ENCODE results near the gene LCN15.
"Not testable (repeated sequence)": the region's sequence is repeated elsewhere in the genome, so short reads cannot be mapped to it uniquely, and the experiment has no call there.

The LCN15 gene

GRCh38 chr9:136764301-136764891, at the start of gene LCN15:
TSS of gene LCN15 (minus strand) at chr9:136764518. CDS start at chr9:136764488, 30 bp downstream.
- H3K9me3 ChIP-seq (ENCODE audit: control insufficient read depth, low read depth, low read length), result no peaks in the 10 kb centered on the region
- no peak within 1 kb of the TSS for H3K9ac ChIP-seq (ENCODE audit: low read length)
- peaks cover 2% of the 10 kb centered on the region for H3K4me1 ChIP-seq (ENCODE audit: control insufficient read depth, low read depth, low read length)
- peaks cover 8% of the 10 kb centered on the region for H3K27me3 ChIP-seq (ENCODE audit: control insufficient read depth, insufficient read depth, low read length)
- H3K4me3 ChIP-seq (ENCODE audit: low read length), result peak within 1 kb of the TSS; percentile 17
- no peak within 1 kb of the TSS for H3K27ac ChIP-seq (ENCODE audit: low read length)
- H3K36me3 ChIP-seq (ENCODE audit: control insufficient read depth, low read depth, low read length), result no peaks in the 10 kb centered on the region

- Histone ChIP-seq H3K9ac (ENCODE audit: low read length) (peak overlapping the region; percentile 71), H3K9me3 (ENCODE audit: control insufficient read depth, low read depth, low read length) (no peaks in the 10 kb centered on the region), H3K27me3 (ENCODE audit: control insufficient read depth, insufficient read depth, low read length) (no peaks in the 10 kb centered on the region), H3K36me3 (ENCODE audit: control insufficient read depth, low read depth, low read length) (peaks cover 9% of the 10 kb centered on the region), H3K4me1 (ENCODE audit: control insufficient read depth, low read depth, low read length) (peaks cover 3% of the 10 kb centered on the region), H3K27ac (ENCODE audit: low read length) (no peak overlapping the region), H3K4me3 (ENCODE audit: low read length) (peak overlapping the region; percentile 74)
These were observed 44.5 kb upstream of the LCN15 start for GRCh38 chr9:136808806-136809158.

GRCh38 chr9:136808075-136808805, 43.9 kb upstream of the LCN15 start:
- H3K36me3 ChIP-seq (ENCODE audit: control insufficient read depth, low read depth, low read length), result peaks cover 9% of the 10 kb centered on the region
- peak overlapping the region; percentile 74 for H3K4me3 ChIP-seq (ENCODE audit: low read length)
- peak overlapping the region; percentile 71 for H3K9ac ChIP-seq (ENCODE audit: low read length)
- no peak overlapping the region for H3K27ac ChIP-seq (ENCODE audit: low read length)
- H3K27me3 ChIP-seq (ENCODE audit: control insufficient read depth, insufficient read depth, low read length), result no peaks in the 10 kb centered on the region
- H3K9me3 ChIP-seq (ENCODE audit: control insufficient read depth, low read depth, low read length), result no peaks in the 10 kb centered on the region
- H3K4me1 ChIP-seq (ENCODE audit: control insufficient read depth, low read depth, low read length), result peaks cover 3% of the 10 kb centered on the region

- Histone ChIP-seq H3K27me3 (ENCODE audit: control insufficient read depth, insufficient read depth, low read length) (no peaks in the 10 kb centered on the region), H3K27ac (ENCODE audit: low read length) (no peak within 1 kb of the TSS), H3K36me3 (ENCODE audit: control insufficient read depth, low read depth, low read length) (peaks cover 7% of the 10 kb centered on the region), H3K9ac (ENCODE audit: low read length) (peak within 1 kb of the TSS; percentile 71), H3K9me3 (ENCODE audit: control insufficient read depth, low read depth, low read length) (no peaks in the 10 kb centered on the region), H3K4me3 (ENCODE audit: low read length) (peak within 1 kb of the TSS; percentile 74), H3K4me1 (ENCODE audit: control insufficient read depth, low read depth, low read length) (peaks cover 3% of the 10 kb centered on the region)
These were observed 43.2 kb upstream of the LCN15 start, which contains the start of gene RABL6 for GRCh38 chr9:136807281-136808074. TSS of gene RABL6 (plus strand) at chr9:136807948. CDS start at chr9:136808197, 249 bp downstream.

- peaks cover 7% of the 10 kb centered on the region for H3K36me3 ChIP-seq (ENCODE audit: control insufficient read depth, low read depth, low read length)
- no peak overlapping the region for H3K27ac ChIP-seq (ENCODE audit: low read length)
- peaks cover 3% of the 10 kb centered on the region for H3K4me1 ChIP-seq (ENCODE audit: control insufficient read depth, low read depth, low read length)
- H3K27me3 ChIP-seq (ENCODE audit: control insufficient read depth, insufficient read depth, low read length), result peaks cover 7% of the 10 kb centered on the region
- no peaks in the 10 kb centered on the region for H3K9me3 ChIP-seq (ENCODE audit: control insufficient read depth, low read depth, low read length)
- H3K9ac ChIP-seq (ENCODE audit: low read length), result peak overlapping the region; percentile 63
- peak overlapping the region; percentile 64 for H3K4me3 ChIP-seq (ENCODE audit: low read length)
These were observed 42.4 kb upstream of the LCN15 start for GRCh38 chr9:136806631-136807201.

GRCh38 chr9:136806067-136806466, 41.7 kb upstream of the LCN15 start:
- H3K4me3 ChIP-seq (ENCODE audit: low read length), result no peak overlapping the region
- no peaks in the 10 kb centered on the region for H3K9me3 ChIP-seq (ENCODE audit: control insufficient read depth, low read depth, low read length)
- H3K27me3 ChIP-seq (ENCODE audit: control insufficient read depth, insufficient read depth, low read length), result peaks cover 8% of the 10 kb centered on the region
- H3K36me3 ChIP-seq (ENCODE audit: control insufficient read depth, low read depth, low read length), result peaks cover 7% of the 10 kb centered on the region
- no peak overlapping the region for H3K9ac ChIP-seq (ENCODE audit: low read length)
- H3K4me1 ChIP-seq (ENCODE audit: control insufficient read depth, low read depth, low read length), result peaks cover 3% of the 10 kb centered on the region
- H3K27ac ChIP-seq (ENCODE audit: low read length), result no peak overlapping the region

- peaks cover 7% of the 10 kb centered on the region for H3K36me3 ChIP-seq (ENCODE audit: control insufficient read depth, low read depth, low read length)
- peaks cover 8% of the 10 kb centered on the region for H3K4me1 ChIP-seq (ENCODE audit: control insufficient read depth, low read depth, low read length)
- H3K4me3 ChIP-seq (ENCODE audit: low read length), result no peak overlapping the region
- no peaks in the 10 kb centered on the region for H3K9me3 ChIP-seq (ENCODE audit: control insufficient read depth, low read depth, low read length)
- peaks cover 8% of the 10 kb centered on the region for H3K27me3 ChIP-seq (ENCODE audit: control insufficient read depth, insufficient read depth, low read length)
- H3K27ac ChIP-seq (ENCODE audit: low read length), result no peak overlapping the region
- H3K9ac ChIP-seq (ENCODE audit: low read length), result no peak overlapping the region
These were observed 41.0 kb upstream of the LCN15 start for GRCh38 chr9:136805207-136805740.

GRCh38 chr9:136804509-136805206, 40.3 kb upstream of the LCN15 start:
- H3K4me3 ChIP-seq (ENCODE audit: low read length), result no peak overlapping the region
- no peak overlapping the region for H3K27ac ChIP-seq (ENCODE audit: low read length)
- peaks cover 1% of the 10 kb centered on the region for H3K36me3 ChIP-seq (ENCODE audit: control insufficient read depth, low read depth, low read length)
- H3K4me1 ChIP-seq (ENCODE audit: control insufficient read depth, low read depth, low read length), result peaks cover 8% of the 10 kb centered on the region
- no peaks in the 10 kb centered on the region for H3K9me3 ChIP-seq (ENCODE audit: control insufficient read depth, low read depth, low read length)
- peaks cover 10% of the 10 kb centered on the region for H3K27me3 ChIP-seq (ENCODE audit: control insufficient read depth, insufficient read depth, low read length)
- no peak overlapping the region for H3K9ac ChIP-seq (ENCODE audit: low read length)

- Histone ChIP-seq H3K36me3 (ENCODE audit: control insufficient read depth, low read depth, low read length) (no peaks in the 10 kb centered on the region), H3K27me3 (ENCODE audit: control insufficient read depth, insufficient read depth, low read length) (peaks cover 18% of the 10 kb centered on the region), H3K27ac (ENCODE audit: low read length) (no peak overlapping the region), H3K4me1 (ENCODE audit: control insufficient read depth, low read depth, low read length) (peaks cover 5% of the 10 kb centered on the region), H3K4me3 (ENCODE audit: low read length) (no peak overlapping the region), H3K9me3 (ENCODE audit: control insufficient read depth, low read depth, low read length) (no peaks in the 10 kb centered on the region), H3K9ac (ENCODE audit: low read length) (no peak overlapping the region)
These were observed 39.5 kb upstream of the LCN15 start for GRCh38 chr9:136803551-136804508.

- H3K9ac ChIP-seq (ENCODE audit: low read length); H3K4me1 ChIP-seq (ENCODE audit: control insufficient read depth, low read depth, low read length); H3K36me3 ChIP-seq (ENCODE audit: control insufficient read depth, low read depth, low read length); H3K27ac ChIP-seq (ENCODE audit: low read length); H3K9me3 ChIP-seq (ENCODE audit: control insufficient read depth, low read depth, low read length); H3K4me3 ChIP-seq (ENCODE audit: low read length): not testable (repeated sequence)
- H3K27me3 ChIP-seq (ENCODE audit: control insufficient read depth, insufficient read depth, low read length), result peaks cover 24% of the 10 kb centered on the region
These were observed 38.8 kb upstream of the LCN15 start for GRCh38 chr9:136803009-136803550.

All from iPS-18a (cell line).